ENCODE data around the gene MAPKAP1. TPM values are rescaled to one million over a fixed set of nuclear protein-coding genes. Genes with fewer than 3 reads are reported as not detected.

Gene MAPKAP1
- total RNA-seq (2011; cell fraction: chromatin; rRNA removed; ENCODE audit: low replicate concordance): 75.9 and 114 TPM in 2 replicates
- total RNA-seq (2011; cell fraction: nucleolus; rRNA removed): 32.5 and 42.6 TPM in 2 replicates
- total RNA-seq (2011; cell fraction: nucleoplasm; rRNA removed): 70.0 and 87.9 TPM in 2 replicates
- total RNA-seq (2014; rRNA removed) (74.1 and 75.1 TPM in 2 replicates), total RNA-seq (2014; rRNA removed; fragmentation: Illumina TruSeq; extraction: Trizol) (55.3 and 59.6 TPM in 2 replicates), total RNA-seq (2015; rRNA removed; fragmentation: Illumina TruSeq; extraction: Trizol) (54.7 and 59.2 TPM in 2 replicates), total RNA-seq (2021) (68.1 and 74.3 TPM in 2 replicates), polyA plus RNA-seq (2011; rRNA removed) (68.6 and 82.1 TPM in 2 replicates), polyA plus RNA-seq (2014; fragmentation: Illumina TruSeq; extraction: Trizol) (61.8 and 80.4 TPM in 2 replicates), polyA plus RNA-seq (2014; fragmentation: Nextera tagmentation; extraction: Ambion mirVana) (1 to 10 TPM; 2.6 to 3.3 TPM), polyA plus RNA-seq (2014; rRNA removed) (61.1 and 63.8 TPM in 2 replicates), polyA minus RNA-seq (2011; rRNA and poly(A)+ RNA removed) (98.5 and 101 TPM in 2 replicates), Bru-seq, nascent RNA (percentile 71 among the genes with signal in this experiment), BruChase-seq, experiment 1, labeled RNA remaining after a 2-hour chase (percentile 67 among the genes with signal in this experiment), BruChase-seq, experiment 2, labeled RNA remaining after a 6-hour chase (percentile 63 among the genes with signal in this experiment)
- polyA plus RNA-seq (2011; cell fraction: cytosol; rRNA removed): 52.1 and 65.5 TPM in 2 replicates
- 57.0 and 69.0 TPM in 2 replicates for polyA plus RNA-seq (2011; cell fraction: nucleus; rRNA removed)
- 50.6 and 60.4 TPM in 2 replicates for polyA plus RNA-seq (2012)
- 20.9 and 21.3 TPM in 2 replicates for polyA minus RNA-seq (2011; cell fraction: cytosol; rRNA and poly(A)+ RNA removed)
- 42.5 and 52.8 TPM in 2 replicates for polyA minus RNA-seq (2011; cell fraction: nucleus; rRNA and poly(A)+ RNA removed)
- long read RNA-seq, experiment 1, transcript MAPKAP1-201 (12 exons, 3,395 nt): major isoform, 95 of 319 reads
- long read RNA-seq, experiment 1, transcript MAPKAP1-205 (11 exons, 3,045 nt): minor isoform, 13 of 319 reads
- long read RNA-seq, experiment 1, transcript MAPKAP1-202 (11 exons, 3,256 nt): minor isoform, 62 of 319 reads
- long read RNA-seq, experiment 1, transcript MAPKAP1-207 (8 exons, 1,586 nt): minor isoform, 17 of 319 reads
- long read RNA-seq, experiment 1, partial matches to known transcripts: 64 of 319 reads
- long read RNA-seq, experiment 1, other reads (novel, unspliced or antisense): 61 of 319 reads
- long read RNA-seq, experiment 2, transcript MAPKAP1-207 (8 exons, 1,586 nt): minor isoform, 5 of 74 reads
- long read RNA-seq, experiment 2, transcript MAPKAP1-202 (11 exons, 3,256 nt): minor isoform, 7 of 74 reads
- long read RNA-seq, experiment 2, transcript MAPKAP1-201 (12 exons, 3,395 nt): major isoform, 12 of 74 reads
- long read RNA-seq, experiment 2, partial matches to known transcripts: 8 of 74 reads
- long read RNA-seq, experiment 2, other reads (novel, unspliced or antisense): 33 of 74 reads
- long read RNA-seq, experiment 3, transcript MAPKAP1-201 (12 exons, 3,395 nt): major isoform, 8 of 33 reads
- long read RNA-seq, experiment 3, transcript MAPKAP1-207 (8 exons, 1,586 nt): minor isoform, 7 of 33 reads
- long read RNA-seq, experiment 3, partial matches to known transcripts: 3 of 33 reads
- long read RNA-seq, experiment 3, other reads (novel, unspliced or antisense): 9 of 33 reads

GRCh38 chr9:125706651-125707471 is at the start of gene MAPKAP1:
Gene MAPKAP1 (minus strand): TSS chr9:125707208. CDS start chr9:125672574, 34,634 bp downstream.
- peaks cover 5 to 13% of the 10 kb centered on the region in 2 experiments; a peak in 4 of 5 replicates for H3K4me1 ChIP-seq (replicated peaks in 1 of 2; ENCODE audit: control insufficient read depth in 2 of 2, insufficient read depth in 2 of 2, low read length in 2 of 2)
- peaks cover 0 to 4% of the 10 kb centered on the region in 2 experiments; a peak in 3 of 5 replicates for H3K27me3 ChIP-seq (ENCODE audit: control insufficient read depth in 2 of 2, insufficient read depth in 2 of 2, low read length in 2 of 2)
- ATAC-seq (peak; percentile 100), FAIRE-seq (peak; percentile 84), DNase-seq (ENCODE audit: extremely low read depth in 1 of 4, low spot score in 3 of 4) (peak; percentile 96 to 97 (median 97))
- intact Hi-C loops (cut with micrococcal nuclease): loop anchor here (5.0 kb wide), 2 partner anchors 40 to 75 kb away; partner anchors contain the start of gene PBX3
- WGBS (ENCODE audit: insufficient coverage, low coverage, missing lambda C conversion rate): under 1% methylated on average over 49 of the region's 63 CpGs
- no peaks in the 10 kb centered on the region for H3K9me1 ChIP-seq (ENCODE audit: control insufficient read depth, insufficient read depth, low read length)
- CTCF ChIA-PET (ENCODE audit: low intra/inter-chr PET ratio): no interaction called here
- no peaks in the 10 kb centered on the region for H3K9me3 ChIP-seq (replicated peaks; ENCODE audit: control insufficient read depth, insufficient read depth, low read depth, low read length)
- no peaks in the 10 kb centered on the region for H4K20me1 ChIP-seq (replicated peaks; ENCODE audit: control insufficient read depth, insufficient read depth, low read length)
- H3K4me2 ChIP-seq (ENCODE audit: insufficient read depth, low read length): peak within 1 kb of the TSS; percentile 95
- H3K36me3 ChIP-seq (ENCODE audit: control insufficient read depth, insufficient read depth, low read length): 0 out of 3 replicates have a peak, but pooled peaks cover 3% of the 10 kb centered on the region
- H3K79me2 ChIP-seq (ENCODE audit: control insufficient read depth, insufficient read depth, low read length): peaks cover 41% of the 10 kb centered on the region
- peak within 1 kb of the TSS; percentile 80 for H3K27ac ChIP-seq (ENCODE audit: extremely low read depth, low read depth, low read length)
- POLR2A ChIA-PET: interaction anchor here (0.6 to 1.3 kb wide), 8 partner anchors 8 to 903 kb away, joined by 3 to 5 read pairs (median 3); no protein-coding TSS in a partner anchor
- peak within 1 kb of the TSS; percentile 92 to 96 for H3K9ac ChIP-seq (ENCODE audit: insufficient read depth in 1 of 2, low read depth in 2 of 2, low read length in 2 of 2)
- in situ Hi-C loops (cut with MboI): no loop called here
- H2AFZ ChIP-seq (ENCODE audit: low read depth, low read length): peak within 1 kb of the TSS; percentile 100
- no TSS peak for BruUV-seq (replicated peaks)
- peak within 1 kb of the TSS; percentile 99 for H3K4me3 ChIP-seq
- TF ChIP-seq HDAC1 (IDR thresholded peaks at IDR 0.05) (peak in 1 of 2 experiments; percentile 79; a peak in 1 of 4 replicates), GTF2A2 (tag; IDR thresholded peaks at IDR 0.05) (no peak; the same call in 1 of the 2 replicates), HNRNPLL (IDR thresholded peaks at IDR 0.05; ENCODE audit: low read depth, low read length, poor library complexity, severe bottlenecking) (peak; percentile 74), ZNF436 (CRISPR knock-in tag; IDR thresholded peaks at IDR 0.05) (no peak), RBFOX2 (IDR thresholded peaks at IDR 0.05; ENCODE audit: low read depth, low read length) (peak; percentile 95), MYC (IDR thresholded peaks at IDR 0.05; ENCODE audit: low read depth, low read length) (peak; percentile 74), MYC (CRISPR knock-in tag; IDR thresholded peaks at IDR 0.05; ENCODE audit: borderline replicate concordance, low read depth) (peak; percentile 56; the same call in 1 of the 2 replicates), ZNF785 (CRISPR knock-in tag; IDR thresholded peaks at IDR 0.05) (no peak), EP300 (IDR thresholded peaks at IDR 0.05; ENCODE audit: low read length) (0 out of 2 replicates have a peak, but pooled peaks have one; percentile 19), ELF1 (tag; IDR thresholded peaks at IDR 0.05) (peak; percentile 93), E2F1 (CRISPR knock-in tag; IDR thresholded peaks at IDR 0.05) (0 out of 2 replicates have a peak, but pooled peaks have one; percentile 34)

All from K562 (cell line).